Activated T-cell treated with anti-CD3 and anti-CD28 coated beads for 4 hours (primary cell): ENCODE results near the gene SAMSN1.
"Not testable (repeated sequence)": the region's sequence is repeated elsewhere in the genome, so short reads cannot be mapped to it uniquely, and the experiment has no call there.

Experiments used
- DNase-seq: peaks from one replicate; pipeline ENCODE4 v3.0.0-alpha.2; 2020

The SAMSN1 gene

GRCh38 chr21:14562959-14563358 is 16.8 kb upstream of the SAMSN1 start:
- no peak for DNase-seq

- DNase-seq: no peak
Measured at GRCh38 chr21:14560555-14560954, 14.4 kb upstream of the SAMSN1 start.

- DNase-seq: no peak
Measured at GRCh38 chr21:14560139-14560538, 14.0 kb upstream of the SAMSN1 start.

- DNase-seq: no peak
Measured at GRCh38 chr21:14559102-14559501, 13.0 kb upstream of the SAMSN1 start.

GRCh38 chr21:14557413-14557812 is 11.3 kb upstream of the SAMSN1 start:
- DNase-seq: no peak

- no peak for DNase-seq
Measured at GRCh38 chr21:14554948-14555347, 8.8 kb upstream of the SAMSN1 start.

- DNase-seq: no peak
Measured at GRCh38 chr21:14553422-14553821, 7.3 kb upstream of the SAMSN1 start.

- DNase-seq: no peak
Measured at GRCh38 chr21:14551741-14552140, 5.6 kb upstream of the SAMSN1 start.

- no peak for DNase-seq
Measured at GRCh38 chr21:14550135-14550534, 4.0 kb upstream of the SAMSN1 start.

GRCh38 chr21:14548779-14549178 is 2.7 kb upstream of the SAMSN1 start:
- DNase-seq: no peak

- no peak for DNase-seq
Measured at GRCh38 chr21:14547834-14548513, 1.9 kb upstream of the SAMSN1 start.

GRCh38 chr21:14546719-14547118 is 604 bp upstream of the SAMSN1 start:
- DNase-seq: not testable (repeated sequence)

GRCh38 chr21:14543983-14544382 is 2.1 kb downstream of the SAMSN1 start:
- no peak for DNase-seq

GRCh38 chr21:14542638-14543037 is 3.5 kb downstream of the SAMSN1 start:
- DNase-seq: no peak

GRCh38 chr21:14541841-14542490 is 4.1 kb downstream of the SAMSN1 start:
- DNase-seq: no peak

GRCh38 chr21:14538483-14538882 is 7.6 kb downstream of the SAMSN1 start:
- DNase-seq: no peak

GRCh38 chr21:14536929-14537328 is 9.2 kb downstream of the SAMSN1 start:
- no peak for DNase-seq

GRCh38 chr21:14535702-14536101 is 10.4 kb downstream of the SAMSN1 start:
- DNase-seq: no peak

GRCh38 chr21:14533499-14534428 is 12.4 kb downstream of the SAMSN1 start:
- no peak for DNase-seq

GRCh38 chr21:14531757-14532316 is 14.3 kb downstream of the SAMSN1 start:
- no peak for DNase-seq

- no peak for DNase-seq
Measured at GRCh38 chr21:14530592-14530991, 15.5 kb downstream of the SAMSN1 start.

- no peak for DNase-seq
Measured at GRCh38 chr21:14528815-14529214, 17.3 kb downstream of the SAMSN1 start.
